SK-N-MC (cell line): ENCODE results near the gene FAAP20.

ENCODE experiments used
- DNase-seq: peaks from one replicate; pipeline ENCODE4 v3.0.0-alpha.2; 2011; ENCODE audit warnings: low read depth, low spot score
- H3K27ac ChIP-seq: fragments of 200-600 bp; sonication (generic); 2 replicates; pipeline ENCODE4 v1.5.1; 2016; ENCODE audit warnings: mixed run types
- H3K36me3 ChIP-seq: fragments of 200-600 bp; sonication (generic); 2 replicates; pipeline ENCODE4 v1.6.1; 2017; ENCODE audit warnings: antibody characterized with exemption, low read length, mixed read lengths; ENCODE audit not compliant: insufficient read depth
- H3K4me3 ChIP-seq: fragments of 200-600 bp; sonication (generic); 2 replicates; pipeline ENCODE4 v1.5.1; 2016
- H3K9ac ChIP-seq: fragments of 200-600 bp; sonication (generic); 2 replicates; pipeline ENCODE4 v1.8.0; 2017; ENCODE audit warnings: mixed run types, mixed read lengths; ENCODE audit not compliant: insufficient read length
- H3K9me3 ChIP-seq: fragments of 200-600 bp; sonication (generic); 2 replicates; pipeline ENCODE4 v1.6.1; 2017; ENCODE audit warnings: low read depth, mild to moderate bottlenecking, antibody characterized with exemption, low read length, moderate library complexity, mixed read lengths
- EZH2 ChIP-seq: fragments of 200-600 bp; sonication (generic); IDR thresholded peaks from one replicate; pipeline ENCODE4 v1.6.1; 2017; ENCODE audit warnings: antibody characterized with exemption
- FOXP2 ChIP-seq: optimal IDR thresholded peaks from 2 replicates; pipeline ENCODE3; 2011; ENCODE audit warnings: mild to moderate bottlenecking, moderate library complexity; ENCODE audit not compliant: insufficient read depth; ENCODE audit errors: extremely low read length, control extremely low read depth
- POLR2AphosphoS5 ChIP-seq: IDR thresholded peaks from 2 replicates; pipeline ENCODE4 v1.6.1; 2012; ENCODE audit warnings: mild to moderate bottlenecking, low read depth, low read length, borderline replicate concordance

FAAP20 gene

DNA sequence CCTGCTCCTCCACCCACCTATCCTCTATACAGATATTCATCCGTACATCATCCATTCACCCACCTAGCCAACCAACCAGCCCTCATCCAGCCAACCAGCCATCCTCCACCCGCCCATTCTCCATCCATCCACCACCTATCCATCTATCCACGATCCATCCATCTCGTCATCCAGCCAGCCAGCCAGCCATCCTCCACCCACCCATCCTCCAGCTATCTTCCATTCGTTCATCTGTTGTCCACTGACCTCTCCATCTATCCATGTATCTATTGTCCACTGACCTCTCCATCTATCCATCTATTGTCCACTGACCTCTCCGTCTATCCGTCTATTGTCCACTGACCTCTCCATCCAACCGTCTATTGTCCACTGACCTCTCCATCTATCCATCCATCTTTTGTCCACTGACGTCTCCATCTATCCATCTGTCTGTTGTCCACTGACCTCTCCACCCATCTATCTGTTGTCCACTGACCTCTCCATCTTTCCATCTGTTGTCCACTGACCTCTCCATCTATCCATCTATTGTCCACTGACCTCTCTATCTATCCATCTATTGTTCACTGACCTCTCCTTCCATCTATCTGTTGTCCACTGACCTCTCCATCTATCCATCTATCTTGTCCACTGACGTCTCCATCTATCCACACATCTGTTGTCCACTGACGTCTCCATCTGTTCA lies 47.6 kb downstream of the FAAP20 start:
- Histone ChIP-seq H3K9me3 (no peaks in the 10 kb centered on the region), H3K4me3 (no peak overlapping the region), H3K36me3 (no peaks in the 10 kb centered on the region), H3K9ac (no peak overlapping the region), H3K27ac (no peak overlapping the region)
- DNase-seq = no peak
- no peak for TF ChIP-seq FOXP2
- no peak for TF ChIP-seq POLR2AphosphoS5
- no peak for TF ChIP-seq EZH2

DNA sequence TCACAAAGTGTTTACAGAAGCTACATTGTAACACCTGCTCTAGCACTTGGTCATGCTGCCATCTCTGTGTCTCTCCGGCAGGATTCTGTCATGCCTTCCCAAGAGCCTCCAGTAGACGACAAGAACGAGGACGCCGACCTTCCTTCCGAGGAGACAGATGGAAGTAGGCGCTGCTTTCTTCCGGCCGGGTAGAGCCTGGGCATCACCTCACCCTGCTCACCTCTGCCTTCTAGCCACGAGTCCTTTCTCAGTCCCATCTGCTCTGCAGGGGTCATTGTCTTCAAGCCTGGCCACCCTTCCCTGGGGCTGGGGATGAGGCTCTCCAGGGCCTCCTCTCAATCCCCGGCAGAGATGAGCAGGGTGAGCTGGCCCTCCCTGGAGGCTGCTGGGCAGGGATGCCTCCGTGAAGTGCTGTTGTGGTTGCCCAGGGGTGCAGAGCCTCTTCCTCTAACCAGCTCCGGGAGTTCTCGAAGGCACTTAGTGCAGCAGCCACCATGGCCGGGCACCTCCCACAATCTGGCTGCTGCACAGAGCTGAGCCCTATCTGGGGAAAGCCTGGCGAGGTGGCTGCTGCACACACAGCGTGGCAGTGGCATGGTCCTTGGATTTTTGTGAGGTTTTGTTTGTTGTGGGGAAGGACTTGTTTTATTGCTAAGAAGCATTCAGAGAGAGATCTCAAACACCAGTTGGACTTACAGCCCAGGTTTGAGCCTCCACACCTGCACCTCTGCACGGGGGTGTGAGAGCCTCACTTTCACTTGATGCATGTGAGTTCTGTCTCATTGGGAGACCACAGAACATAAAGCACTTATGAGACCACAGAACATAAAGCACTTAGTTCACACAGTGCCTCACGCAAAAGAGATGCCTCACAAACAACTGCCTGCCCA lies 48.4 kb downstream of the FAAP20 start:
- H3K9ac ChIP-seq = no peak overlapping the region
- no peaks in the 10 kb centered on the region for H3K9me3 ChIP-seq
- H3K27ac ChIP-seq = no peak overlapping the region
- no peaks in the 10 kb centered on the region for H3K36me3 ChIP-seq
- H3K4me3 ChIP-seq = no peak overlapping the region
- no peak for DNase-seq
- TF ChIP-seq FOXP2 (no peak), POLR2AphosphoS5 (no peak), EZH2 (no peak)

DNA sequence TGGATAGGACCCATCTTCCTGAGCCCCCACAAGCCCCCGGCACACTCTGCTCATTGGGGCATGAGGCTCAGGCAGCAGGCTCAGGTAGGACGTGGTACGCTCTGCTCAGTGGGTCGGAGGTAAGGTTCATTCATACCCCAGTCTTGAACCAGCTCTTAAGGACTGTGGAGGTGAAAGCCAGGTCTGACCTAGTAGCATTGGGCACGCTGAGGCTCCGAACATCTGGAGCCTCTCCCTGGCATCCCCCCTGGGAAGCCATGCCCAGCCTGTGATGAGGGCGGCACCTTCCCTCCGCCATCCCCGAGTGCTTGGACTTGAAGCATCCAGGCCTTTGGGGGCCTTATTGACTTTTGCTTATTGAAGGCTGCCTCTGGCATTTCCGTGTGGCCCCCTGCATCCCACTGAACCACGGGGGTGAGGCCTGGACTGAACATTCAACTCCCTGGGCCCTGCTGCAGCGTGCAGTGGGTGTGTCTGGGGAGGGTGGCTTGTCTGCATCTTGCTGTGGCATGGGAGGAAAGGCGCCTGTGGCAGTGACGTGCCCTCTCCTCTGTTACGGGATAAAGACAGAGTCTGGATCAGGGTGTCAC lies 50.0 kb downstream of the FAAP20 start:
- no peaks in the 10 kb centered on the region for H3K36me3 ChIP-seq
- H3K9me3 ChIP-seq = no peaks in the 10 kb centered on the region
- no peak overlapping the region for H3K9ac ChIP-seq
- H3K4me3 ChIP-seq = no peak overlapping the region
- DNase-seq = no peak
- H3K27ac ChIP-seq = no peak overlapping the region
- TF ChIP-seq POLR2AphosphoS5 (no peak), EZH2 (no peak), FOXP2 (no peak)

DNA sequence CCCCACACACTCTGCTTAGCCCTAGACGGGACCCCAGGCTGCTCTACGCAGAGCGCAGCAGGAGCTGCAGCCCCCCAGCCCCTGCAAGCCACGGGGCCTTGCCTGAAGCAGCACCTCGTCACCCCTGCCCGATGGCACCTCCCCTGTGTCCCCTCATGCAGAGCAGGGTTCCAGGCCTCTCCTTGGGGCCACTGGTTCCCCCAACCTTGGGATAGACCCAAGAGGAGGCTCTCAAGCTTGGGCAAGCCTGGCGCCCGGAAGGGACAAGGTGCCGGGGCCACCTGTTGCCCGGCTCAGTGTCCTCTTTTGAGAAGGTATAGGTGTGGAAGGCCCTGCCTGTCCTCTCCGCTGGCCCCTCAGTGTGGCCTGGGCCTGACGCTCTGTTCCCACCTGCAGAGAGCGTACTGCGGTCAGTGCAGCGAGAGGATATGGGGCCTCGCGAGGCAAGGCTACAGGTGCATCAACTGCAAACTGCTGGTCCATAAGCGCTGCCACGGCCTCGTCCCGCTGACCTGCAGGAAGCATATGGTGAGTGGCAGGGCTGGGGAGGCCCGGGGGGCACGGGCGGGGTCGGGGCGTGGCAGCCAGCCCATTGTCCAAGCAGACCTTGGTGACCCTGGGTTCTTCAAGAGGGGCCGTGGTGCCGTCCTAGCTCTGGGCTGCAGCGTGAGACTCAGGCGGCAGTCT lies 50.6 kb downstream of the FAAP20 start:
- DNase-seq = no peak
- Histone ChIP-seq H3K9ac (no peak overlapping the region), H3K9me3 (no peaks in the 10 kb centered on the region), H3K4me3 (no peak overlapping the region), H3K27ac (no peak overlapping the region), H3K36me3 (no peaks in the 10 kb centered on the region)
- TF ChIP-seq EZH2 (no peak), FOXP2 (no peak), POLR2AphosphoS5 (no peak)

DNA sequence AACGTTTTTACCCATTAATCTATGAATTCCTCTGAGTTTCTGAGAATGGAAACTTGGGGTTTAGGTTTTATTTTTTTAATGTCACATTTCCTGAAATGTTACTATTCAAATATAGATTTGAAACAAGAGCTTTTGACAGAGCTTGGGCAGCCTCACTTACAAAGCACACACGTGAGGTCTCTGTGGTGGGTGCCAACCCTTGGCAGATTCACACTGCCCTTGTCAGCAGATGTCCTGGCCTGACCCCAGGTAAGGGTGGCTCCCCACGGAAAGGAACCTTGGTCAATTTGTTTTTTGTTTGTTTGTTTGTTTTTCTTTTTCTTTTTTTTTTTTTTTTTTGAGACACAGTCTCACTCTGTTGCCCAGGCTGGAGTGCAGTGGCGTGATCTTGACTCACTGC lies 53.5 kb downstream of the FAAP20 start:
- H3K9ac ChIP-seq = no peak overlapping the region
- no peak for TF ChIP-seq FOXP2
- TF ChIP-seq EZH2 = no peak
- TF ChIP-seq POLR2AphosphoS5 = no peak
- no peak for DNase-seq
- H3K9me3 ChIP-seq = no peaks in the 10 kb centered on the region
- H3K4me3 ChIP-seq = no peak overlapping the region
- no peak overlapping the region for H3K27ac ChIP-seq
- no peaks in the 10 kb centered on the region for H3K36me3 ChIP-seq
